ENCODE measurements around the gene PAK2.
"Not testable (repeated sequence)": the region's sequence is repeated elsewhere in the genome, so short reads cannot be mapped to it uniquely, and the experiment has no call there.

The PAK2 gene

GRCh38 chr3:196736670-196737374, 2.8 kb upstream of the PAK2 start:
- no peak for DNase-seq

- DNase-seq, result no peak
Observed at GRCh38 chr3:196737655-196738054, 2.0 kb upstream of the PAK2 start.

GRCh38 chr3:196740481-196741248, 1.0 kb downstream of the PAK2 start:
- peak; percentile 53 for DNase-seq

- peak; percentile 53 for DNase-seq
Observed at GRCh38 chr3:196741249-196741889, 1.7 kb downstream of the PAK2 start.

- DNase-seq, result not testable (repeated sequence)
Observed at GRCh38 chr3:196743569-196743968, 3.9 kb downstream of the PAK2 start.

GRCh38 chr3:196749125-196749524, 9.5 kb downstream of the PAK2 start:
- no peak for DNase-seq

- DNase-seq, result no peak
Observed at GRCh38 chr3:196753201-196753600, 13.5 kb downstream of the PAK2 start.

- peak; percentile 45 for DNase-seq
Observed at GRCh38 chr3:196754091-196754981, 14.7 kb downstream of the PAK2 start.

- DNase-seq, result no peak
Observed at GRCh38 chr3:196756732-196757131, 17.1 kb downstream of the PAK2 start.

GRCh38 chr3:196757876-196758739, 18.5 kb downstream of the PAK2 start:
- DNase-seq, result no peak

GRCh38 chr3:196763179-196763578, 23.5 kb downstream of the PAK2 start:
- no peak for DNase-seq

- no peak for DNase-seq
Observed at GRCh38 chr3:196765454-196765853, 25.8 kb downstream of the PAK2 start.

GRCh38 chr3:196771067-196771466, 31.4 kb downstream of the PAK2 start:
- no peak for DNase-seq

- no peak for DNase-seq
Observed at GRCh38 chr3:196772102-196772501, 32.4 kb downstream of the PAK2 start.

GRCh38 chr3:196772897-196773296, 33.2 kb downstream of the PAK2 start:
- DNase-seq, result no peak

- no peak for DNase-seq
Observed at GRCh38 chr3:196774191-196774820, 34.6 kb downstream of the PAK2 start.

GRCh38 chr3:196774848-196775422, 35.3 kb downstream of the PAK2 start:
- DNase-seq, result no peak

GRCh38 chr3:196775938-196776337, 36.3 kb downstream of the PAK2 start:
- DNase-seq, result no peak

GRCh38 chr3:196777836-196778235, 38.2 kb downstream of the PAK2 start:
- no peak for DNase-seq

GRCh38 chr3:196778755-196779154, 39.1 kb downstream of the PAK2 start:
- DNase-seq, result no peak

- no peak for DNase-seq
Observed at GRCh38 chr3:196782511-196782910, 42.9 kb downstream of the PAK2 start.

All from OCI-M1 (cell line).